Measurements from ENCODE around the gene CMTM1.
A peak's percentile ranks its signal among the peaks of the same experiment; 100 is the strongest.

The CMTM1 gene

DNA sequence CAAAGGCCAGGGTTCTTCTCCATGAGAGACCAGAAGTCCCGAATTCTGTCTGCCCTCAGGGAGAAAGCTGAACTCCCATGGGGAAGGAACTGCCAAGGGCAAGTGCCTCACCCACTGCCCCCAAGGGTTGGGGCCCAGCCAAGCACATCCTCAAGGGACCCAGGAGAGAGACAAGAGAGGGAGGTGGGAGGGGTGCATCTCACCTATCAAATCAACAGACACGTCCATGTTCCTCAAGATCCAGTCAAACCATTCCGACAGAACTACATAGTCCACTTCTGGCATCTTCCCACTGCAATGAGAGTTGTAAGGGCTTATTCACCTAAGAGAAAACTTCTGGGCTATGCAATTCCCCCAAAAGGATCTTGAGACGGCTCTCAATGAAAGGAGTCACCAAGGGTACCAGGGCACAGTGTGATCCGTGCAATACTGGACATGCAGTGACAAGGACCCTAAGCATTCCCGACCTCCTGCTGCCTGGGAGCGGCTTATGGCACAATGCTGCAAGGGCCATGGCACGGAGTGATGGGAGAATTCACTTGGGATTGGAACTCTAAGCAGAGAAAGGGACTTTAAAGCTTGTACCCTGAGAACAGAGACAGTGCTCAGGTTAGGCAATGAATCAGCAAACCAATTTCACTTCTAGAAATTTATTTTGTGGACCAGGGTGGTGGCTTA lies 48.5 kb upstream of the CMTM1 start:
- peak overlapping the region; percentile 60 for H3K4me3 ChIP-seq (ENCODE audit: low read length, poor library complexity, severe bottlenecking)
- peak overlapping the region; percentile 75 for H3K9ac ChIP-seq (ENCODE audit: low read depth, low read length, poor library complexity, severe bottlenecking)
- H3K4me1 ChIP-seq (ENCODE audit: insufficient read depth, low read length, poor library complexity, severe bottlenecking): peaks cover 57% of the 10 kb centered on the region

DNA sequence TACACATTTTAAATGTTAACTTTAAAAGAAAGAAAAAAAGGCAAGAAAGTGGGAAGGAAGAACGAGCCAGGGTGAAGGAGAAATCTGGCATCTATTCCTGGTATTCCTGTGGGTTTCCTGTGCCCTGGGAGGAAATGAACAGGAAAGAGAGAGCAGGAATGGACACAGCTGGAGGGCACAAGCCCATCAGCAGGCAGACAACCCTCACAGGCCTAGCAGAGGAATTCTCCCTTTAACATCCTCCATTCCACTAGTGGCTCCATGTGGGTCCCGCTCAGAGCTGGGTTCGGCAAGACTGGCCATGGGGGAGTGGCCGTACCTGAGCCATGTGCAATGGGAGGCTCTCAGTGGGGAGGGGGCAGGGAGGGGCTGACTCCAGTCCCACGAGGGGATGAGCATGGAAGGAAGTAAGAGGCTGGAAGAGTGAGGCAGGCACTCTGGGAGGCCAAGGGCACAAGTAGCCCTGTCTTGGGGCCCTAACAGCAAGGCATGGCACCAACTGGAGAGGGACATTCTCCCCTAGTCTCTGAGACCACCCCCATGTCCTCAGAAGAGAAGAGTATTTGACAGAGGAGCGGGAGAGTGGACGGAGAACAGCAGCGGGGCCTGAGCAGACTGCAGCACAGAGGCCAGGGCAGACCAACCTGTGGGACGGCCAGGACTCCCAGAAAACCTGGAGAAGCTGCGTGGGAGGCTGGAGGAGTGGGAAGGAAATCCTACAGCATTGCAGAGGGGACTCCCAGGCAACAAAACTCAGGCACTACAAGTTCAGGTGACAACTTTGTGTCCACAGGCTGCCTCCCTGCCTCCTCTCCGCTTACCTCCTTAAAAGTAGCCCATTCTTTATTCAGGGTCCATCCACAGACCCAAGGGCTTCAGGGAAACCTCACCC lies 46.5 kb upstream of the CMTM1 start:
- Histone ChIP-seq H3K4me1 (ENCODE audit: insufficient read depth, low read length, poor library complexity, severe bottlenecking) (peaks cover 76% of the 10 kb centered on the region), H2AFZ (ENCODE audit: low read length) (no peak overlapping the region), H3K36me3 (ENCODE audit: insufficient read depth, low read length) (no peaks in the 10 kb centered on the region; the same call in 1 of the 2 replicates), H3F3A (ENCODE audit: low read depth) (peaks cover 19% of the 10 kb centered on the region), H3K79me2 (ENCODE audit: insufficient read depth, low read length) (peaks cover 8% of the 10 kb centered on the region; the same call in 1 of the 2 replicates), H3K4me3 (ENCODE audit: low read length, poor library complexity, severe bottlenecking) (no peak overlapping the region), H3K27me3 (ENCODE audit: insufficient read depth, low read length, poor library complexity, severe bottlenecking) (no peaks in the 10 kb centered on the region), H3K9ac (ENCODE audit: low read depth, low read length, poor library complexity, severe bottlenecking) (no peak overlapping the region), H3K9me2 (replicated peaks; ENCODE audit: low read depth, low read length) (no peaks in the 10 kb centered on the region), H4K20me1 (ENCODE audit: insufficient read depth, low read length, poor library complexity, severe bottlenecking) (no peaks in the 10 kb centered on the region), H3K9me3 (ENCODE audit: insufficient read depth, low read depth, low read length) (no peaks in the 10 kb centered on the region), H3K4me2 (ENCODE audit: low read depth, low read length, poor library complexity, severe bottlenecking) (no peak overlapping the region)
- TF ChIP-seq, protein P1, sequence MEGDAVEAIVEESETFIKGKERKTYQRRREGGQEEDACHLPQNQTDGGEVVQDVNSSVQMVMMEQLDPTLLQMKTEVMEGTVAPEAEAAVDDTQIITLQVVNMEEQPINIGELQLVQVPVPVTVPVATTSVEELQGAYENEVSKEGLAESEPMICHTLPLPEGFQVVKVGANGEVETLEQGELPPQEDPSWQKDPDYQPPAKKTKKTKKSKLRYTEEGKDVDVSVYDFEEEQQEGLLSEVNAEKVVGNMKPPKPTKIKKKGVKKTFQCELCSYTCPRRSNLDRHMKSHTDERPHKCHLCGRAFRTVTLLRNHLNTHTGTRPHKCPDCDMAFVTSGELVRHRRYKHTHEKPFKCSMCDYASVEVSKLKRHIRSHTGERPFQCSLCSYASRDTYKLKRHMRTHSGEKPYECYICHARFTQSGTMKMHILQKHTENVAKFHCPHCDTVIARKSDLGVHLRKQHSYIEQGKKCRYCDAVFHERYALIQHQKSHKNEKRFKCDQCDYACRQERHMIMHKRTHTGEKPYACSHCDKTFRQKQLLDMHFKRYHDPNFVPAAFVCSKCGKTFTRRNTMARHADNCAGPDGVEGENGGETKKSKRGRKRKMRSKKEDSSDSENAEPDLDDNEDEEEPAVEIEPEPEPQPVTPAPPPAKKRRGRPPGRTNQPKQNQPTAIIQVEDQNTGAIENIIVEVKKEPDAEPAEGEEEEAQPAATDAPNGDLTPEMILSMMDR (conservative IDR thresholded peaks at IDR 0.05; ENCODE audit: low read length): no peak
- no peak for TF ChIP-seq EZH2phosphoT487 (IDR thresholded peaks at IDR 0.05; ENCODE audit: borderline replicate concordance)

More for the DNA sequence above, 48.5 kb upstream of the CMTM1 start:
- Histone ChIP-seq H4K20me1 (ENCODE audit: insufficient read depth, low read length, poor library complexity, severe bottlenecking) (no peaks in the 10 kb centered on the region), H3K36me3 (ENCODE audit: insufficient read depth, low read length) (no peaks in the 10 kb centered on the region; the same call in 1 of the 2 replicates), H3K79me2 (ENCODE audit: insufficient read depth, low read length) (peaks cover 8% of the 10 kb centered on the region; the same call in 1 of the 2 replicates), H2AFZ (ENCODE audit: low read length) (no peak overlapping the region), H3K4me2 (ENCODE audit: low read depth, low read length, poor library complexity, severe bottlenecking) (peak overlapping the region; percentile 76), H3K9me3 (ENCODE audit: insufficient read depth, low read depth, low read length) (no peaks in the 10 kb centered on the region), H3K27me3 (ENCODE audit: insufficient read depth, low read length, poor library complexity, severe bottlenecking) (no peaks in the 10 kb centered on the region), H3F3A (ENCODE audit: low read depth) (peaks cover 6% of the 10 kb centered on the region; the same call in 1 of the 2 replicates), H3K9me2 (replicated peaks; ENCODE audit: low read depth, low read length) (no peaks in the 10 kb centered on the region)
- TF ChIP-seq, protein P1 (conservative IDR thresholded peaks at IDR 0.05; ENCODE audit: low read length): no peak

DNA sequence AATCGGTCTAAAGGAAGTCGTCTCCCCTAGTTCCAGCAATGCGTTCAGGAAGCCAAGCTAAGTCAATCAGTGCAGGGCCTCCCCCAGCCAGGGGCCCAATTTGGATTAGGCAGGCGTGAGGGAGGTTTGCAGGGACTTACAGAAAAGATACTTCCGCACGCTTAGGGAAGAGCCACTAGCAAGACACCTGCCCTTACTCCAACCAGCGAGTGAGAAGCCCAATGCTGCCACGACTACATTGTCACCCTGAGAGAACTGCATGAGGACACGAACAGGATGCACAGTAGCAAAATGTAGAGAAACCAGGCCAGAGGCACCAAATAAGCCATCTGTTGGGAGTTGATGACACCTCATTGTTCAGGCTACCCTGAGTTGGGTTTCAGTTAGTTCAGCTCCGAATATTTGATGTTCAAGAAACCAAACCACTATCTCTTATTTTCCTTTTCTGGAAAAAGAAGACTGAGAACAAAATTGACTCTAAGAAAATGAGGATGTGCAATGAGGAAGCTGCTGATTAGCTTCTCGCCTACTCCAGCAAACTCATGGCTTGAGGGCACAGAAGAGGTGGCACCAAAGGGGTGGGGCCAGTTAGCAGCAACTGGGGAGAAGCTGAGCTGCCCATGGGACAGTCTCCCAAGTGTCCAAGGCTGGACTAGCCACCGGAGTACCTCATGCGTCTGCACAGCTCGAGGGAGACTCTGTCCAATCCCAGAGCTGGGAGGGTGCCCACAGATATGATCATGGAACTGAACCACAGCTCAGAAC lies 45.7 kb upstream of the CMTM1 start:
- Histone ChIP-seq H3K79me2 (ENCODE audit: insufficient read depth, low read length) (peaks cover 8% of the 10 kb centered on the region; the same call in 1 of the 2 replicates), H3K36me3 (ENCODE audit: insufficient read depth, low read length) (no peaks in the 10 kb centered on the region), H3K9me3 (ENCODE audit: insufficient read depth, low read depth, low read length) (no peaks in the 10 kb centered on the region), H3K9ac (ENCODE audit: low read depth, low read length, poor library complexity, severe bottlenecking) (peak overlapping the region; percentile 52), H3K4me3 (ENCODE audit: low read length, poor library complexity, severe bottlenecking) (no peak overlapping the region), H3K4me1 (ENCODE audit: insufficient read depth, low read length, poor library complexity, severe bottlenecking) (peaks cover 84% of the 10 kb centered on the region), H3F3A (ENCODE audit: low read depth) (peaks cover 19% of the 10 kb centered on the region), H3K27me3 (ENCODE audit: insufficient read depth, low read length, poor library complexity, severe bottlenecking) (no peaks in the 10 kb centered on the region), H2AFZ (ENCODE audit: low read length) (no peak overlapping the region), H3K4me2 (ENCODE audit: low read depth, low read length, poor library complexity, severe bottlenecking) (peak overlapping the region; percentile 71), H3K9me2 (replicated peaks; ENCODE audit: low read depth, low read length) (no peaks in the 10 kb centered on the region), H4K20me1 (ENCODE audit: insufficient read depth, low read length, poor library complexity, severe bottlenecking) (no peaks in the 10 kb centered on the region)
- no peak for TF ChIP-seq EZH2phosphoT487 (IDR thresholded peaks at IDR 0.05; ENCODE audit: borderline replicate concordance)
- TF ChIP-seq, protein P1 (conservative IDR thresholded peaks at IDR 0.05; ENCODE audit: low read length): no peak
